Gastroesophageal sphincter (tissue), 4 donors: ENCODE measurements around the gene PPP1R7. TPM values are rescaled to one million over a fixed set of nuclear protein-coding genes. Genes with fewer than 3 reads are reported as not detected.

Source experiments
- ATAC-seq: fragments of 150-250 bp; one replicate; pipeline ENCODE4 v1.9.1; 2016; ENCODE audit warnings: mild to moderate bottlenecking, moderate library complexity
- H3K27ac ChIP-seq, 4 donors: fragments of 200-600 bp; sonication (generic) in 3 of 4; 1 replicate in 3 of 4; 2 replicates in 1 of 4; pipeline ENCODE4 v1.5.1; 2016 to 2019
- H3K27me3 ChIP-seq: fragments of 200-600 bp; sonication (generic); one replicate; pipeline ENCODE4 v1.5.1; 2019
- H3K36me3 ChIP-seq, 2 donors: fragments of 200-600 bp; sonication (generic); one replicate each; pipeline ENCODE4 v1.5.1; 2019; ENCODE audit warnings: control low read depth in 1 of 2
- H3K4me1 ChIP-seq, 3 donors: fragments of 200-600 bp; sonication (generic); 1 replicate in 2 of 3; 2 replicates in 1 of 3; pipeline ENCODE4 v1.5.1; 2016 to 2019; ENCODE audit warnings: control low read depth in 2 of 3
- H3K4me3 ChIP-seq, 2 donors: fragments of 200-600 bp; sonication (generic); one replicate each; pipeline ENCODE4 v1.5.1; 2019; ENCODE audit warnings: mild to moderate bottlenecking in 1 of 2, moderate library complexity in 1 of 2
- H3K9me3 ChIP-seq, 3 donors: fragments of 200-600 bp; sonication (generic); one replicate each; pipeline ENCODE4 v1.5.1; 2017 to 2019; ENCODE audit warnings: control low read depth in 2 of 3
- CTCF ChIP-seq, 4 experiments: fragments of 200-600 bp in 2 of 4; fragments of 450-650 bp in 2 of 4; sonication (generic) in 1 of 4; IDR thresholded peaks; one replicate each; pipeline ENCODE4 v1.5.1; 2017 to 2019; ENCODE audit warnings: antibody characterized with exemption in 4 of 4, mild to moderate bottlenecking in 2 of 4, moderate library complexity in 2 of 4
- EP300 ChIP-seq: sonication (generic); formaldehyde crosslinking; IDR thresholded peaks from one replicate; pipeline ENCODE4 v1.6.1; 2017; ENCODE audit warnings: antibody characterized with exemption, mild to moderate bottlenecking
- POLR2A ChIP-seq, 2 donors: fragments of 450-650 bp; IDR thresholded peaks; one replicate each; pipeline ENCODE4 v1.6.1; 2017; ENCODE audit warnings: antibody characterized with exemption in 2 of 2, mild to moderate bottlenecking in 2 of 2, moderate library complexity in 1 of 2
- POLR2AphosphoS5 ChIP-seq: sonication (generic); formaldehyde crosslinking; IDR thresholded peaks from one replicate; pipeline ENCODE4 v1.6.1; 2017; ENCODE audit warnings: antibody characterized with exemption
- WGBS, 2 donors: methylation state at CpG; one replicate each; pipeline ENCODE4 v1.1.5; 2018; ENCODE audit warnings: low coverage in 1 of 2; 5-methylcytosine and 5-hydroxymethylcytosine counted together
- total RNA-seq, 4 donors: library from RNA; depleted of rRNA; stranded (reverse); fragments of >200 nt; gene quantifications; one replicate each; pipeline ENCODE4 v1.1.0, GENCODE V29; 2016

PPP1R7 gene
- total RNA-seq, 4 donors from 2014 or later = 62.3 to 90.7 (median 73.3) TPM

GRCh38 chr2:241115361-241115760 lies 34.9 kb upstream of the PPP1R7 start:
- WGBS, 2 donors = 61 to 100% methylated on average over 2 to 5 of the region's 8 CpGs
- H3K36me3 ChIP-seq = no peaks in the 10 kb centered on the region
- ATAC-seq = no peak

GRCh38 chr2:241116606-241117560 lies 33.4 kb upstream of the PPP1R7 start:
- H3K9me3 ChIP-seq = no peaks in the 10 kb centered on the region
- no peak for ATAC-seq
- no peaks in the 10 kb centered on the region for H3K36me3 ChIP-seq
- H3K4me3 ChIP-seq = no peak overlapping the region
- TF ChIP-seq POLR2AphosphoS5 = no peak
- no peak for TF ChIP-seq POLR2A (IDR thresholded peaks at IDR 0.05)
- TF ChIP-seq EP300 = no peak
- TF ChIP-seq CTCF (IDR thresholded peaks at IDR 0.05) = no peak
- H3K27ac ChIP-seq = no peak overlapping the region
- no peaks in the 10 kb centered on the region for H3K27me3 ChIP-seq
- no peaks in the 10 kb centered on the region for H3K4me1 ChIP-seq
- 88 to 93% methylated on average over 10 to 29 of the region's 32 CpGs for WGBS, 2 donors

More at GRCh38 chr2:241115361-241115760, 34.9 kb upstream of the PPP1R7 start:
- no peak overlapping the region for H3K27ac ChIP-seq
- H3K9me3 ChIP-seq = no peaks in the 10 kb centered on the region
- no peak overlapping the region for H3K4me3 ChIP-seq
- no peaks in the 10 kb centered on the region for H3K27me3 ChIP-seq
- H3K4me1 ChIP-seq = no peaks in the 10 kb centered on the region
- TF ChIP-seq POLR2A (IDR thresholded peaks at IDR 0.05) (no peak), POLR2AphosphoS5 (no peak), EP300 (no peak), CTCF (IDR thresholded peaks at IDR 0.05) (no peak)

GRCh38 chr2:241118737-241119505 lies 31.3 kb upstream of the PPP1R7 start:
- whole genome bisulfite sequencing, 2 donors = 85 to 100% methylated on average over 6 to 9 of the region's 24 CpGs
- Histone ChIP-seq H3K36me3 (peaks cover 0 to 7% of the 10 kb centered on the region in 2 donors), H3K4me1 (no peaks in the 10 kb centered on the region), H3K27ac (no peak overlapping the region), H3K9me3 (no peaks in the 10 kb centered on the region), H3K4me3 (no peak overlapping the region), H3K27me3 (no peaks in the 10 kb centered on the region)
- TF ChIP-seq EP300 (no peak), POLR2A (IDR thresholded peaks at IDR 0.05) (no peak), POLR2AphosphoS5 (no peak), CTCF (IDR thresholded peaks at IDR 0.05) (no peak)
- no peak for ATAC-seq

GRCh38 chr2:241120440-241120839 lies 29.8 kb upstream of the PPP1R7 start:
- no peak overlapping the region for H3K4me3 ChIP-seq
- no peak for ATAC-seq
- TF ChIP-seq POLR2AphosphoS5 (no peak), EP300 (no peak), POLR2A (IDR thresholded peaks at IDR 0.05) (no peak), CTCF (IDR thresholded peaks at IDR 0.05) (no peak)
- peaks cover 0 to 7% of the 10 kb centered on the region in 2 donors for H3K36me3 ChIP-seq
- H3K4me1 ChIP-seq = no peaks in the 10 kb centered on the region
- WGBS, 2 donors = 100% methylated on average over 1 to 2 of the region's 2 CpGs
- no peaks in the 10 kb centered on the region for H3K9me3 ChIP-seq
- no peaks in the 10 kb centered on the region for H3K27me3 ChIP-seq
- no peak overlapping the region for H3K27ac ChIP-seq
